GM19372 (cell line): ENCODE measurements around the gene STXBP6.

ENCODE experiments used
- ATAC-seq: cut with Tn5 transposase; IDR thresholded peaks from one replicate; pipeline ENCODE4 v1.9.1; 2021; ENCODE audit warnings: mild to moderate bottlenecking, low read depth, moderate library complexity; ENCODE audit not compliant: unreplicated experiment

The STXBP6 gene

DNA sequence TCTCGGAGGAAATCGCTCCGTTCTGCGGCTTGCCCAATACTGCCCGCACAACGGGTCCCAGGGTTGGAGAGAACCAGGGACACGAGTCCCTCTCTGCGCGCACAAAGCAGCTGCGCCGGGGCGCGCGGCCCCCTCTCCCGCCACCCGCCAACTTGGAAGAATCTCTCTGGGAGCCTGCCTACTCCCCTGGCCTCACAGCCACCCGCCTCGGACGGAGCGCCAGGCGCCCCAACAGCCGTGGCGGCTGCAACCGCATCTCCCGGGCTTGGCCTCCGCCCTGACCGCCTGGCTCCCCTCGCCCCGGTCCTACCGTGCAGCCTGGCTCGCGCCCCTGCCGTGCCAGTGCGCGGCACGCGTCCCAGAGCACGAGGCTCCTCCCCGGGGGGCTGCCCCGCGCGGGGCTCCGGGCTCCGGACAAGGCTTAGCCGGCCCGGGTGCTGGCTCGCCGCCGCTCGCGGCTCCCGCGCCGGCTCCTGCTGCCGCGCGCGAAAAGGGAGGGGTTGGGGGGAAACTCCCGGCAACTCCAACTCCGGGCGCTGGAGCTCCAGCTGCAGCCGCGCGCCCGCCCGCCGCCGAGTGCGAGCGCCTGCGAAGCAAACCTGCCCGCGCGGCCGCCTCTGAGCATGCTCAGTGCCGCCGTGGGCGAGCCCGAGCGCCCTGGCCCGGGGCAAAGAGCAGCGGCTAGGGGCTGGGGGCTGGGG lies at the start of gene STXBP6:
Gene STXBP6, minus strand, starts transcription at position 580 of the 701 bp plus-strand sequence. CDS start 75,329 bp downstream, outside the sequence.
- peak; percentile 68 for ATAC-seq

DNA sequence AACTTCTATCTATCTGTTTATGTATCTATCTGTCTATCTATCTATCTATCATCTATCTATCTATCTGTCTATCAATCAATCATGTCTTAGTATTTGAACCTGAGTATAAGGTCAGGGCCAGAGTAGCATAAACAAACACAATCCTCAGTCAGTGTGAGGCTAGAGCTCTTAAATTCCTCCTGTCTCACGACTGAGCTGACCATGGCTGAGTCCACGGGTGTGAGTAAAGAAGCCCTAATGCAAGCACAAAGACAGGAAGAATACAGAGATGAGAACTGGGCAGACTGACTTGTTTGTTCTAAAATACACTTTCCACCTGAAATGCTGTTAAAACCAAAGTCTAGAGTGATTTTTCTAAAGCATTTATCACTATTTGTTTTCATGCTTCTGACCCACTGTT lies 47.2 kb upstream of the STXBP6 start:
- ATAC-seq = no peak

DNA sequence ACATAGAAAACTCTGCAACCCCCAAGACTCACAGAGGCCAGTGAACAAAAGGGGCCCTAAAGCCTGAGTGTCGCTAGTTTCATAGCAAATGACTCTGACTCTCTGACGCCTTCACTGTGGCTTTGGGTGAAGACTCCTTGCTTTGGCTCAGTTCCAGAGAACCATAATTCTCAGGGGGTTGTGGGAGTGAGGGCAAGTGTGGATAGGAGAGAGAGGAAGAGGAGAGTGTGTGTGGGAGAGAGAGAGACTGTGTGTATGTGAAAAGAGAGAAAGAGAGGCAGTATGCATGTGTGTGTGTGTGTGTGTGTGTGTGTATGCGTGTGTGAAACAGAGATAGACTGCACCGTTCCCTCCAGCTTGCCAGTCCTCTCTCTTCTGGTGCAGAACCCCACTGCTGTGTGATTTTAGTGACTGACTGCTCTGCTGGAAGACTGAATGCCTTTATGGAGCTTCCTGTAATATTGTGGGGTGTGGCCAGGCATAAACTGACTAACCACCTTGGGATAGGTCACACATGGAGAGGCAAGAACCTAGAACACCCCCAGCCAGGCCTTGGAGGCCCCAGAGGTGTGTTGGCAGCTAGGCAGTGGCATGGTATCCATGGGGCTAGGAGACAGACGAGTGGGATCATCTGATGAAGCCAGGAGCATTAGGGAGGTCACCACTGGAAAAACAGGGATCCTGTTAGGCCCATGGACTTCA lies 45.9 kb upstream of the STXBP6 start:
- no peak for ATAC-seq

DNA sequence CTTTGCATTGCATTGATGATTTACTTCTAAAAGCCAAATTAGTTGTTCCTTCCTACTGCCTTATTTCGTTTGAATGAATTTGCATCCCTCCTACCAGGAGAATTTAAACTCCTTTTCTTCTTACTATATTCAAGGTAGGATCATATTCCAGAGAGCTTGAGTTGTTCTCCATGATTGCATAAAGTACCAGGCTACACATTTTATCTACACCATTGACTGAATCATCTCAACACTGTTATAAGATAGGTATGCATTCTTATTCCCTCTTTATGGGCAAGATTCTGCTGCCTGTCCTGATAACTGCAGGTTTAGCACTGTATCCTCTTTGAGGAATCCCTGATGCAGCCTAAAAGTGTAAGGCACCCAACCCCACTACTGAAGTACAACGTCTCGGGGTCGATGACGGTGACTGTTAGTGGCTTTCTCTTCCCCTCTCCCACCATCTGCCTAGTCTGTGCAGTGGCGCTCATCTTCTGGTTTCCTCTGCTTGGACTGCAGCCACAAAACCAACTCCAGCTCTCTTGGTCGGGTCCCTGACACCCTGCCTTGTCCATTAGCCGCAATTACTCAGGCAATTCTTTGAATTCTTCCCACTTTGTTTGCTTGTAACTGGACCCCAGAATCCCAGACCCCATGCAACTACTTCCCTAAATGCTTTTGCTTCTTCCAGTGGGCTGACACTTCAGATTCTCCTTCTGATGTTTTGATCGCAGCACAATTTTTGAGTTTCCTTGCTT lies 44.4 kb upstream of the STXBP6 start:
- no peak for ATAC-seq

DNA sequence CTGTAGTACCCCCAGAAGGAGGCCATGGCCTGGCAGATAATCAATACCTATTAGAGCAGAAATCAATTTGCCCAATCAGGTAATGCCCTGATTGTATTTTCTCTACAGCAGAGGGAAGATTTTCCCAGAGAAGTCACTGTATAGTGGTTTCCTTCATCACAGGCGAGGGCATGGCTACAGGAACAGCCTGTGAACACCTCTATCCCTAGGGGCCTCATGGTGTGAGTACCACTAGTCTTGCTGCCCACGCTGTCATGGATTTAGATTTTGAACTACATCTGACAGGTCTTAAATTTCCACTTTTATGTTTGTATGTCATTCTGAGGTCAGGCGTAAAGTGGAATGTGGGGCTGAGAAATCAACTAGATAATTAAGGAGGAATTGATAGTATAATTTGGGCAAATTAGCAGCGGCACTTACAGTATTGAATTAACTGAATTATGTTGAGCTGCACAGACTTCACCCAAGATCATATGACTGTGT lies 42.4 kb upstream of the STXBP6 start:
- no peak for ATAC-seq

DNA sequence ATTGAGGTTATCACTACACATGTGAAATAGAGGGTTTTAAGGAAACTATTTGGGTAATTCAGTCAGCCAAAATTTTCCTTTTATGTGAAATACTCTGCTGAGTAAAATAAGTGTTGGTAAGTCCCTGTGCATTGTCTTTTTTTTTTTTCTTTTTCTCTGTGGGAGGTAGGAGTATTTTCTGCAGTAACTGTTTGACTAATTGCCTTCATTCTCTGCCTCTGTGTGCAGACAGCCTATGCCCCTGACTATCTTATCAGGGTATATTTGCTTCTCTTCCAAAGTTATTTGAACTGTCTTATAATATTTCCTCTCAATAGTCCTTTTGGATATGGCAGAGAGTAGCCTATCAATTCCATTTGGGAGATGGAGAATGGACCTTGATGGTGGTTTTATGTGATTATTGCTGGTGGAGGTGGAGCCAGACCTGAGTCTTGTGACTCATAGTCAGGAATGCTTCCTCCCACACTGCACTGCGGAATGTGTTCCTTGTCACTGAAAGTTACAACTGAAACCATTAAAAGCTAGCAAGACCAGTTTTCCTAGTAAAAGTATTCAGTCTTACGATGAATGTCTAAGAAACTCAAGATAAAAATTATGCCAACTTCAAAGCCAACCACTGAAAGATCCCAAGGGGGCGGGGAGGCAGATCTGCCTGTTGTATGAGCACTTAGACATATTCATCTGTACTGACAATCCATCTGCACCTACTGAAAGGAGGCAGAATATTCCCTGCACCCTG lies 40.9 kb upstream of the STXBP6 start:
- ATAC-seq = no peak

DNA sequence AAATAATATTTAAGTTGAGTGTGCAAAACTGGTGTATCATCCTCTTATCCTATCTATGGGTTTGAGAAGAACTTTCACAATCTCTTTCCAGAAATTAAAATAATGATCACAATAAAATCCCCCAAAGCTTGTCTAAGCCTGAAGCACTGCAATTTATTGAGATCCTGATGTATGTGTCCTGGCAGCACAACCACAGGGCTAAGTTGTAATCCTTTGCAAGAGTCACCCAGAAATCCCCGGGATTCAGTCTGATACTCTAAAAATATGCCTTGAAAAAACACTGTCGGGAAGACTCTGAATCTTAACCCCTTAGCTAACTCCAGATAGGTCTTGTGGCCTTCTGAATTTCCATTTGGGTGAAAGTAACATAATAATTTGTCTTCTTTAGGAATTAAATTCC lies 40.3 kb upstream of the STXBP6 start:
- ATAC-seq = no peak

DNA sequence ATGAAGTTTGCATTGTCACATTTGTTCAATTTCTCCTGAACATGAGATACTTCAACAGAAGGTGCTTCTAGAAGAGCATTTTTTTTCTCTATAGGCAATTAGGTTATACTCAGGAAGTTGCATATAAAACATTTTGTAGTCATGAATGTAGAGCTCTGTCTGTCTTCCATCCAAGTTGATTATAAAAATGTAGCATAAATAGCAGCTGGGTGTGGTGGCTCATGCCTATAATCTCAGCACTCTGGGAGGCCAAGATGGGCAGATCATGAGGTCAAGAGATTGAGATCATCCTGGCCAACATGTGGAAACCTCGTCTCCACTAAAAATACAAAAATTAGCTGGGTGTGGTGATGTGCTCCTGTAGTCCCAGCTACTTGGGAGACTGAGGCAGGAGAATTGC lies 39.5 kb upstream of the STXBP6 start:
- no peak for ATAC-seq

DNA sequence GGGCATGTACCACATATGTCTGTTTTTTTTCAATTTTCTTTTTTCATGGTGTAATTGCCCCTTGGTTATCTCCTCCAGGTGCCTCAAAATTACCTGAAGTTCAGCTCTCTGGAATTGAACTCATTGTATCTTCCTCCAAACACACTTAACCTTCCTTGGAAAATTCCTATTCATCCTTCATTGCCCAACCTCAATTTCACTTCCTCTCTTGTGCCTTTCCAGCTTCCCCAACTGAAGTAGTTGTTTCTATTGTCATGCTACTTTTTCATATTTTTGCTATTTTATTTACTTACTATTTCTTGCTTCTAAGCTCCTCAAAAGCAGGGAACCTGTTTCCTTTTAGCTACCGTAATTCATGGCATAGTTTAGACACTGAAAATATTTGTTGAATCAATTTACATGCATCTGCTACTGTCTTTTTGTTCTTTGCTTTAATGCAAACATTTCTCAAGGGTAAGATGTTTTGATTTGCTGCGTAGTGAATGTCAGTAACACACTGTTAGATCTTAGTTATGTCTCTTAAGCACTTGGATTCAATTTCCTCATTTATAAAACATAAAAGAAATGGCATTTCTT lies 37.0 kb upstream of the STXBP6 start:
- no peak for ATAC-seq

DNA sequence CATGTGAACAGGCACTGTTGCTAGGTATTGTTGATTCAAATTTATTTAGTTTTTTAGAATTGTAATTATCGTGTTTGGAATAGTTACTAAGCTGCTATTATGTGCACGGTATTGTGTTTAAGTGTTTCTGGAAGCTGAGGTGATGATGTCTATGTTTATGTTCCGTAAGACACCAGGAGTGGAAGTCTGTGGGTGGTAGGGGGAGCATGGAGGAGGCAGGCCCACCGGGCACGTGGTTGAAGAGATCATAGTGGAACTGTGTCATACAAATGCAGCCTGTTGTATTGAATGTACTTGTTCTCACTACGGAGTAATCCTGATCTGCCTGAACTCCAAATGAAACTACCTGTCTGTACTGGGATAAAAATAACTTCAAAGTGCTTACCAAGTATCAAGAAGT lies 36.1 kb upstream of the STXBP6 start:
- no peak for ATAC-seq

DNA sequence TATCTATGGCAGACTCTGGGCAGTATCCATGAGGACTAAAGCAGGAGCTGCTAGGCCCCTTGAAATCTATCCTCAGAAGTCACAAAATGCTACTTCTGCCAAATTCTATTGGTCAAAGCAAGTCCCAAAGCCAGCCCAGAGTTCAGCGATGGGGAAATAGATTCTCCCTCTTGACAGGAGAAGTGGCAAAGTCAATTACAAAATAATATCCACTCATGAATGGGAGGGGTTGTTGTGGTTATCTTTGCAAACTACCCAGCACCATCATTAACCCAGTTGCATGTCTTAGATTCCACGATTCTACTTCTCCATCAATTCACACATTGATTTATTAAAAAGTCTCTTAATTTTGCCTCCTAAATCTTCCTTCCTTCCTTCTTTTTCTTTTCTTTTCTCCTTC lies 30.7 kb upstream of the STXBP6 start:
- ATAC-seq = no peak

DNA sequence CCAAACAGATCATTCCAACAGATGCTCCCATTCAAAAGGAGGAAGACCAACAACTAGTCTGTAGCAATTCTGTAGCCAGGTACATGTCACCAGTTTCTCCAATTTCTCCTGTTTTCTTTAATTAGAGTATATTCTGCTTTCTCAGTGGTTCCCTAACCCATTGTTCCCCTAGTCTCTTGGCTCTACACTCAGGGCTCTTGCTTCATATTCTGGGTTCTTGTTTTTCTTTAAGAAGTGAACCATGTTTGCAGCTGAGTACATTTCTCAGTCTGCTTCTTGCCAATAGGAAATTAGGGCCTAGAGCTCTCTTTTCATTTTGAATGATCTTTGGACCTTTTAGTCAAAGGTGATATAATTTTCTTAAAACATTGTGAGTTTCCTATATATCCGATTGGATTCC lies 29.4 kb upstream of the STXBP6 start:
- no peak for ATAC-seq

DNA sequence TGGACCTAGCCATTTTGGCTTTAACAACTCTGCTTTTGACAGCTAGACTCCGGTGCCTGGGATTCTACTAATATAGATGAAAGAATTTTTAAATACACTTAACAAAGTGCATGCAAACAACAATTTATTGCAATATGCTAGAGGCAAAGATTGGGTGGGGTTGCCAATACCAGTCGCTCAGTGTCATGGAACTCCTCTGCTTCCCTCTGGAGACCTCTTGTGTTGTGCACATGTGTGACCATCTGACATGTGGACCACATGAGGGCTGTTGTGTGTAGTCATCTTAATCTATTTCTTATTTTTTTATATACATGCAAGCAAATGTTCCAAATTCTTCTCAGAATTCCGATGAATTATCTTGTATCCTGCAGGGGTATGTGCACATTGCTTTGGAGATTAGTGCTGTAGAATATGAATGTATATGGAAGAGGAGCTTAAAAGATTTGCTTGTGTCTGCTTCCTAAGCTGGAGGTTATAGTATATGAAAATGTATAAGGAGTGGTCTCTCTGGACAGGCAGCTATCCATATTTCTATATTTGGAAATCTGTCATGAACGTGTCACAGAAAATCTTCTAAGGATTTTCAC lies 24.2 kb upstream of the STXBP6 start:
- ATAC-seq = no peak

DNA sequence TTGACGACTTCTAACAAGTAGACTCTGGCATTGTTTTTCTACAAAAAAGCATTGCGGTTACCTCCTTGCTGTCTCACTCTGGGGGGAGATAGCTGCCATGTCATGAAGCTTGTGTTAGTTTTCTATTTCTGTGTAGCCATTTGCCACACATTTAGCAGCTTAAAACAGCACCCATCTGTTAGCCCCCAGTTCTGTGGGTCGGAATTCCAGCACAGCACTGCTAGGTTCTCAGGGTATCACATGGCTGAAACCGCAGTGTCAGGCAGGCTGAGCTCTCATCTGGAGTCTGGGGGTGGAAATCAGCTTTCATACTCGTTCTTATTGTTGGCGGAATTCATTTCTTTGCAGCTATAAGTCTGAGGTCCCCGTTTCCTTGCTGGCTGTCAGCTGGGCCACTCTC lies 19.9 kb upstream of the STXBP6 start:
- no peak for ATAC-seq

DNA sequence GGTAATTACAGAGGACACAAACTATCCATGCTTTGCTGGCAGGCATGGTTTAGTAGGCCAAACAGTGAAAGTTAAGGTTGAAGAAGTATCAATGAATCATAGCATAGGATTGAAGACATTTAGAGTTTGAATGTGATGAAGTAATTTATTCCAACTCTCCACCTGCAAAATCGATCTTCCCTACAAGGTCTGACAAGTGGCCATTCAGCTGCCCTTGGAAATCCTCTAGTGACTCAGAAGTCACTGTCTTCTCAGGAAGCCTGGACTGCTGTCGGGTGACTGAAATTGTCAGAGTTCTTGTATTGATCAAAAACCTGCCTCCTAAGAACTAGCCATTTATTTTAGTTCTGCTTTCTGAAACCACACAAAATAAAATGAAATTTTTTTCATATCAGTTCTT lies 17.7 kb upstream of the STXBP6 start:
- no peak for ATAC-seq

DNA sequence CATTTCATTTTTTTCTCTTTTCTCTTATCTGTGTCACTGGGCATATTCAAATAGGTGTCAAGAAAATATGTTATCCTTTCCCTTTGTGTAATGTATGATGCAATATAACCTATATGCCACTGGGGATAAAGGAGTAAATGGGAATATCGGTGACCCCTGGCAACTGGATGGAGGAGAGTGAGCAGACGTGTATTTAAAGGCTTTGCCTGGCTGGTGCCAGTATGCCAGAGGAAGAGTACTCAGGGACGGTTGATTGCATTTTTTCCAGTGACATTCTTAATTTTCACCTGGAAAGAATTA lies 12.0 kb upstream of the STXBP6 start:
- ATAC-seq = no peak

DNA sequence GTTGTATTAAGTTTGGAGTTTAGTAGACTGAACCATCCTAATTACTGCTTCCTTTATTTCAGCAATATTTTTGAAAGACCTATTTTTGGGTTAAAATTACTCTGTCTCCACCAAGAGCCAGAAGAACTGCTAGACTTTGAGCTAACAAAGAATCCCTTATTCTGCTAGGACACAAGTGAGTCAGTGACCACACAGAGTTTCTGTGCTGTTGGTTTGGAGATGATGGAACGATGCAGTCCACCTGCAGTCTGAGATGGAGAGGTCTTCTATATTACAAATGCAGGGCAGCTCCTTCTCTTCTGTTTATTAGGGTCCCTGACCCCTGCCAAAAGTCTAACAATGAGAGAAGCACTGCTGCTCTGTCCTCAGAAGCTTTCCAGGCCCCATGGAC lies 6.7 kb upstream of the STXBP6 start:
- no peak for ATAC-seq

DNA sequence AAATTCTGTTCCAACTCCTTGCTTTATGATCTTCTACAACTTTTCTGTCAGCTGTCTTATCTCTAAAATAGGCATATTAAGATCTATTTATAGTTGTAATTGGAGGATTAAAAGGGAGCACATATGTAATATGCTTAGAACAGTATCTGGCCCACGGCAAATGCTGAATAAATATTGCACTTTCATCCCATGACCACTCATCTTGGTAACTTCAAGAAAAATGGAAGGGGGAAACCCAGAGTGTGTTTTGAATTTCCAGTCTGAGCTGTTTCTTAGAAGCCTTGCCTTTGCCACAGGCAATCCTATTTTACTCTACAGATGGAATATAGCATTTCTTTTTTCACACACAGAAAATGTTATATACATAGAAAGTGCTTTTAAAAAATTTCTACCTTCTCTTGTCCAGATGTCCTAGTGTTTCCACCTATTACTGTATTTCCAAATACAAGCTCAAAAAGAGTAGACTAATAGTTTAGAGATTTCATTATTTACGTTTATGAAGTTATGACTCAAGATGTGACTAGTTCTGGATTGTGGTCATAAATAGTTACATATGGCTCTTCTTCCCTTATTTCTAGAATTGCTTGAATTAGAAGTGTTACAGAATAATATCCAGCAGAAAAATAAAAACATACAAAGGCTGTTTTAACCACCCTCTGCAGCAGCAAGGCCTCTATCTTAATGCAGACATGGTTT lies 6.2 kb upstream of the STXBP6 start:
- no peak for ATAC-seq

DNA sequence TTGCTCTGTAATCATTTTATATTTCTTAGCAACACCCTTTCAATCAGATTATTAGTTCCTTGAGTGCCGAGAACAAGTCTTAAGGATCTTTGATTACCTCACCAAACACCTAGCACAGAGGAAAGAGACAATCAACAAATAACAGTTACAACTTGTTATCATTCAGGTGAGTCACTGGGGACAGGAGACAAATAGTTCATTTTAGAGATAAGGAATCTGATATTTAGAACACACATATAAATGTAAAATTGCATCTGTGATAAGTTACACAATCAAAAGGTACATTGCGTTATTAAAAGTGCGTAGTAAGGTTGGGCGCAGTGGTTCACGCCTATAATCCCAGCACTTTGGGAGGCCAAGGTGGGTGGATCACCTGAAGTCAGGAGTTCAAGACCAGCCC lies 5.1 kb upstream of the STXBP6 start:
- ATAC-seq = no peak

DNA sequence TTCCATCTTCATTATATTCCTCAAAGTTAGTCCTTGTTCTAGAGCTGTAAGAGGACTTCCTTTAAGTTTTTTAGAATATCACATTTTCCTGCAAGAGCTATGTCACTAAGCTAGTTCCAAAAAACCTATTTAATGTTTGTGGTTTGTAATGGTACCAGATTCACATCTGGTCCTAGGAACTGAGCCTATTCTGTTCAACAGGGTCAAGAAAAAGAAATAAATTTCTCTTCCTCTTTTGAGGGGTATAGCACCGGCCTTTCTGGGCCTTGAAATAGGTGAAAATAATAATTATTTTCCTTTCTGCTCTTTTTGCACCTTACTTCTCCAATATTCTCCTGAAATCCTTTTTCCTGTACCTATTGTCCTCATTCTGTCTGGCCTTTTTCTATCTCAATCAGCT lies 3.6 kb upstream of the STXBP6 start:
- no peak for ATAC-seq
